WTC11 (cell line): ENCODE results near the gene CAMTA1. TPM values are rescaled to one million over a fixed set of nuclear protein-coding genes. Genes with fewer than 3 reads are reported as not detected.

Experiments
- ATAC-seq: fragments of 200-7000 bp; cut with Tn5 transposase; 2 replicates; pipeline ENCODE4 v1.10.0; 2021; ENCODE audit warnings: mild to moderate bottlenecking, moderate library complexity
- CTCF ChIA-PET: fragments of 300-600 bp; sonication (Branson Sonifier 250); formaldehyde crosslinking; loops from one replicate; lab custom pipeline; 2021; ENCODE audit warnings: antibody characterized with exemption; lab: Charles Lee
- POLR2A ChIA-PET: fragments of 350-600 bp; sonication (Branson Sonifier 250); formaldehyde crosslinking; loops from one replicate; lab custom pipeline; 2021; ENCODE audit warnings: antibody characterized with exemption; lab: Charles Lee
- DNase-seq: peaks from one replicate; pipeline ENCODE4 v3.0.0; 2021; ENCODE audit warnings: low spot score
- H3K27ac Mint-ChIP-seq: 2 replicates; pipeline ENCODE4 v1.8.0; 2021; ENCODE audit warnings: mixed read lengths
- H3K27me3 Mint-ChIP-seq: 2 replicates; pipeline ENCODE4 v1.8.0; 2021; ENCODE audit warnings: low read depth, mild to moderate bottlenecking, moderate library complexity, mixed read lengths
- H3K36me3 Mint-ChIP-seq: 2 replicates; pipeline ENCODE4 v1.8.0; 2021; ENCODE audit warnings: mixed read lengths
- H3K4me1 Mint-ChIP-seq: 2 replicates; pipeline ENCODE4 v1.8.0; 2022; ENCODE audit warnings: mixed read lengths
- H3K4me3 Mint-ChIP-seq: 2 replicates; pipeline ENCODE4 v1.8.0; 2021; ENCODE audit warnings: mild to moderate bottlenecking, moderate library complexity, mixed read lengths
- H3K9me3 Mint-ChIP-seq: 2 replicates; pipeline ENCODE4 v1.8.0; 2021; ENCODE audit warnings: mixed read lengths
- CREB1 ChIP-seq: sonication (generic); formaldehyde crosslinking; IDR thresholded peaks from 2 replicates; pipeline ENCODE4 v1.8.0; 2023; ENCODE audit warnings: mild to moderate bottlenecking, missing genetic modification reagents
- EMX1 ChIP-seq: fragments of 250-450 bp; sonication (Bioruptor Pico); IDR thresholded peaks from 2 replicates; pipeline ENCODE4 v1.8.0; 2021; ENCODE audit warnings: mild to moderate bottlenecking
- HMGA2 ChIP-seq: fragments of 250-450 bp; sonication (Bioruptor Pico); IDR thresholded peaks from 2 replicates; pipeline ENCODE4 v1.4.0; 2021; ENCODE audit warnings: mild to moderate bottlenecking, moderate library complexity
- SMAD4 ChIP-seq: sonication (generic); formaldehyde crosslinking; IDR thresholded peaks from 2 replicates; pipeline ENCODE4 v1.8.0; 2022; ENCODE audit warnings: mild to moderate bottlenecking, missing genetic modification reagents
- ZNF317 ChIP-seq: sonication (generic); formaldehyde crosslinking; IDR thresholded peaks from 2 replicates; pipeline ENCODE4 v1.8.1; 2023; ENCODE audit warnings: low read depth, mild to moderate bottlenecking, moderate library complexity, missing genetic modification reagents, borderline replicate concordance
- ZNF396 ChIP-seq: fragments of 250-450 bp; sonication (Bioruptor Pico); IDR thresholded peaks from 2 replicates; pipeline ENCODE4 v1.8.0; 2021; ENCODE audit warnings: mild to moderate bottlenecking, moderate library complexity, borderline replicate concordance
- total RNA-seq: library from RNA; stranded (reverse); gene quantifications from 3 replicates; pipeline ENCODE4 v1.2.3, GENCODE V29; 2021
- TF ChIP-seq, protein P1 (sequence below): sonication (generic); formaldehyde crosslinking; IDR thresholded peaks from 2 replicates; pipeline ENCODE4 v1.8.1; 2023; ENCODE audit warnings: mild to moderate bottlenecking, missing genetic modification reagents
- TF ChIP-seq, protein P2 (sequence below): sonication (generic); formaldehyde crosslinking; IDR thresholded peaks from 2 replicates; pipeline ENCODE4 v1.8.0; 2023; ENCODE audit warnings: mild to moderate bottlenecking, missing genetic modification reagents
- TF ChIP-seq, protein P3 (sequence below): sonication (generic); formaldehyde crosslinking; IDR thresholded peaks from 2 replicates; pipeline ENCODE4 v1.8.1; 2023; ENCODE audit warnings: mild to moderate bottlenecking, missing genetic modification reagents
- TF ChIP-seq, protein P4 (sequence below): sonication (generic); formaldehyde crosslinking; IDR thresholded peaks from 2 replicates; pipeline ENCODE4 v1.8.0; 2022; ENCODE audit warnings: mild to moderate bottlenecking, missing genetic modification reagents
- TF ChIP-seq, protein P5 (sequence below): fragments of 200-600 bp; IDR thresholded peaks from 2 replicates; pipeline ENCODE4 v1.8.0; 2022; ENCODE audit warnings: antibody characterized with exemption
- TF ChIP-seq, protein P6 (sequence below): sonication (generic); formaldehyde crosslinking; IDR thresholded peaks from 2 replicates; pipeline ENCODE4 v1.8.1; 2023; ENCODE audit warnings: mild to moderate bottlenecking, missing genetic modification reagents, borderline replicate concordance
- TF ChIP-seq, protein P7 (sequence below): sonication (generic); formaldehyde crosslinking; conservative IDR thresholded peaks from 2 replicates; pipeline ENCODE4 v1.8.1; 2023; ENCODE audit warnings: mild to moderate bottlenecking, low read depth, missing genetic modification reagents, moderate library complexity
- TF ChIP-seq, protein P8 (sequence below): sonication (generic); formaldehyde crosslinking; IDR thresholded peaks from 2 replicates; pipeline ENCODE4 v1.8.0; 2022; ENCODE audit warnings: mild to moderate bottlenecking, missing genetic modification reagents
- TF ChIP-seq, protein P9 (sequence below): sonication (generic); formaldehyde crosslinking; IDR thresholded peaks from 2 replicates; pipeline ENCODE4 v1.8.1; 2022; ENCODE audit warnings: missing genetic modification reagents, borderline replicate concordance

The CAMTA1 gene
- total RNA-seq, 1 experiment from 2014 or later: 86.4 TPM

DNA sequence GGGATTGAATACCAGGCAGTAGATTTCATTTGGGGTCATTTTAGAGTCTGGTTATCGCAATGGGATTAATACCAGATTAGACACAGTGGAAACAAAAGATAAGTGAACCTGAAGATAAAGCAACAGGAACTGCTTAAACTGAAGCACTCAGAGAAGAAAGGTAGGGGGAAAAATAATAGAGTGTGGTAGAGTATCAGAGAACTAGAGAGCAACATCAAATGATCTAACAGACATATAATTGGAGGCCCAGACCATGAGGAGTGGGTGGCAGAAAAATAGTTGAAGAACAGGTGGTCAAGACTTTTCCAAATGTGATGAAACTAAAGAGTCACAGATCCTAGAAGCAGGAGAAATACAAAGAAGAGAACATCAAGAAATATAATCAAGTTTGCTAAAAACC lies 484.3 kb downstream of the CAMTA1 start (continued):
- TF ChIP-seq, protein P1, sequence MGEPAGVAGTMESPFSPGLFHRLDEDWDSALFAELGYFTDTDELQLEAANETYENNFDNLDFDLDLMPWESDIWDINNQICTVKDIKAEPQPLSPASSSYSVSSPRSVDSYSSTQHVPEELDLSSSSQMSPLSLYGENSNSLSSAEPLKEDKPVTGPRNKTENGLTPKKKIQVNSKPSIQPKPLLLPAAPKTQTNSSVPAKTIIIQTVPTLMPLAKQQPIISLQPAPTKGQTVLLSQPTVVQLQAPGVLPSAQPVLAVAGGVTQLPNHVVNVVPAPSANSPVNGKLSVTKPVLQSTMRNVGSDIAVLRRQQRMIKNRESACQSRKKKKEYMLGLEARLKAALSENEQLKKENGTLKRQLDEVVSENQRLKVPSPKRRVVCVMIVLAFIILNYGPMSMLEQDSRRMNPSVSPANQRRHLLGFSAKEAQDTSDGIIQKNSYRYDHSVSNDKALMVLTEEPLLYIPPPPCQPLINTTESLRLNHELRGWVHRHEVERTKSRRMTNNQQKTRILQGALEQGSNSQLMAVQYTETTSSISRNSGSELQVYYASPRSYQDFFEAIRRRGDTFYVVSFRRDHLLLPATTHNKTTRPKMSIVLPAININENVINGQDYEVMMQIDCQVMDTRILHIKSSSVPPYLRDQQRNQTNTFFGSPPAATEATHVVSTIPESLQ: no peak

DNA sequence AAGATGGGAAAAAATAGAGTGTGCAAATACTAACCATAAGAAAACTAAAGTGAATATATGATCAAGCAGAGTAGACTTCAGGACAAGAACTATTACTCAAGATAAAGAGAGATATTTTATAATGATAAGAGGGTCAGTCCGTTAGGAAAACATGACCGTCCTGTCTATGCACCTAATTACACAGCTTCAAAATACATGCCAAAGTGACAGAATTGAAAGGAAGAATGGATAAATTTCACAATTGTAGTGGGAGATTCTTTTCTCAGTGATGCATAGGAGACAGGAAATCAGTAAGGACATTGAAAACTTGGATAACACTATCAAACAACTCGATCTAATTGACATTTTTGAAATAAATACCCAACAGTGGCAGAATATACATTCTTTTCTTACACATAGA lies 489.0 kb downstream of the CAMTA1 start:
- peaks cover 16% of the 10 kb centered on the region for H3K9me3 Mint-ChIP-seq
- ChIA-PET CTCF (no interaction called here), POLR2A (no interaction called here)
- H3K36me3 Mint-ChIP-seq: peaks cover 10% of the 10 kb centered on the region
- no peak overlapping the region for H3K4me3 Mint-ChIP-seq
- H3K27me3 Mint-ChIP-seq: no peaks in the 10 kb centered on the region; the same call in 1 of the 2 replicates
- DNase-seq (no peak), ATAC-seq (no peak)
- H3K4me1 Mint-ChIP-seq: peaks cover 13% of the 10 kb centered on the region
- H3K27ac Mint-ChIP-seq: no peak overlapping the region
- TF ChIP-seq CREB1 (CRISPR knock-in tag) (no peak), ZNF317 (no peak), HMGA2 (CRISPR knock-in tag) (no peak), ZNF396 (CRISPR knock-in tag) (no peak), SMAD4 (CRISPR knock-in tag) (no peak), EMX1 (CRISPR knock-in tag) (no peak)
- TF ChIP-seq, protein P2, sequence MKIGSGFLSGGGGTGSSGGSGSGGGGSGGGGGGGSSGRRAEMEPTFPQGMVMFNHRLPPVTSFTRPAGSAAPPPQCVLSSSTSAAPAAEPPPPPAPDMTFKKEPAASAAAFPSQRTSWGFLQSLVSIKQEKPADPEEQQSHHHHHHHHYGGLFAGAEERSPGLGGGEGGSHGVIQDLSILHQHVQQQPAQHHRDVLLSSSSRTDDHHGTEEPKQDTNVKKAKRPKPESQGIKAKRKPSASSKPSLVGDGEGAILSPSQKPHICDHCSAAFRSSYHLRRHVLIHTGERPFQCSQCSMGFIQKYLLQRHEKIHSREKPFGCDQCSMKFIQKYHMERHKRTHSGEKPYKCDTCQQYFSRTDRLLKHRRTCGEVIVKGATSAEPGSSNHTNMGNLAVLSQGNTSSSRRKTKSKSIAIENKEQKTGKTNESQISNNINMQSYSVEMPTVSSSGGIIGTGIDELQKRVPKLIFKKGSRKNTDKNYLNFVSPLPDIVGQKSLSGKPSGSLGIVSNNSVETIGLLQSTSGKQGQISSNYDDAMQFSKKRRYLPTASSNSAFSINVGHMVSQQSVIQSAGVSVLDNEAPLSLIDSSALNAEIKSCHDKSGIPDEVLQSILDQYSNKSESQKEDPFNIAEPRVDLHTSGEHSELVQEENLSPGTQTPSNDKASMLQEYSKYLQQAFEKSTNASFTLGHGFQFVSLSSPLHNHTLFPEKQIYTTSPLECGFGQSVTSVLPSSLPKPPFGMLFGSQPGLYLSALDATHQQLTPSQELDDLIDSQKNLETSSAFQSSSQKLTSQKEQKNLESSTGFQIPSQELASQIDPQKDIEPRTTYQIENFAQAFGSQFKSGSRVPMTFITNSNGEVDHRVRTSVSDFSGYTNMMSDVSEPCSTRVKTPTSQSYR: no peak
- TF ChIP-seq, protein P3, sequence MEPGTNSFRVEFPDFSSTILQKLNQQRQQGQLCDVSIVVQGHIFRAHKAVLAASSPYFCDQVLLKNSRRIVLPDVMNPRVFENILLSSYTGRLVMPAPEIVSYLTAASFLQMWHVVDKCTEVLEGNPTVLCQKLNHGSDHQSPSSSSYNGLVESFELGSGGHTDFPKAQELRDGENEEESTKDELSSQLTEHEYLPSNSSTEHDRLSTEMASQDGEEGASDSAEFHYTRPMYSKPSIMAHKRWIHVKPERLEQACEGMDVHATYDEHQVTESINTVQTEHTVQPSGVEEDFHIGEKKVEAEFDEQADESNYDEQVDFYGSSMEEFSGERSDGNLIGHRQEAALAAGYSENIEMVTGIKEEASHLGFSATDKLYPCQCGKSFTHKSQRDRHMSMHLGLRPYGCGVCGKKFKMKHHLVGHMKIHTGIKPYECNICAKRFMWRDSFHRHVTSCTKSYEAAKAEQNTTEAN (CRISPR knock-in tag): no peak
- TF ChIP-seq, protein P1: no peak
- TF ChIP-seq, protein P4, sequence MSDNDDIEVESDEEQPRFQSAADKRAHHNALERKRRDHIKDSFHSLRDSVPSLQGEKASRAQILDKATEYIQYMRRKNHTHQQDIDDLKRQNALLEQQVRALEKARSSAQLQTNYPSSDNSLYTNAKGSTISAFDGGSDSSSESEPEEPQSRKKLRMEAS (CRISPR knock-in tag): no peak
- TF ChIP-seq, protein P5, sequence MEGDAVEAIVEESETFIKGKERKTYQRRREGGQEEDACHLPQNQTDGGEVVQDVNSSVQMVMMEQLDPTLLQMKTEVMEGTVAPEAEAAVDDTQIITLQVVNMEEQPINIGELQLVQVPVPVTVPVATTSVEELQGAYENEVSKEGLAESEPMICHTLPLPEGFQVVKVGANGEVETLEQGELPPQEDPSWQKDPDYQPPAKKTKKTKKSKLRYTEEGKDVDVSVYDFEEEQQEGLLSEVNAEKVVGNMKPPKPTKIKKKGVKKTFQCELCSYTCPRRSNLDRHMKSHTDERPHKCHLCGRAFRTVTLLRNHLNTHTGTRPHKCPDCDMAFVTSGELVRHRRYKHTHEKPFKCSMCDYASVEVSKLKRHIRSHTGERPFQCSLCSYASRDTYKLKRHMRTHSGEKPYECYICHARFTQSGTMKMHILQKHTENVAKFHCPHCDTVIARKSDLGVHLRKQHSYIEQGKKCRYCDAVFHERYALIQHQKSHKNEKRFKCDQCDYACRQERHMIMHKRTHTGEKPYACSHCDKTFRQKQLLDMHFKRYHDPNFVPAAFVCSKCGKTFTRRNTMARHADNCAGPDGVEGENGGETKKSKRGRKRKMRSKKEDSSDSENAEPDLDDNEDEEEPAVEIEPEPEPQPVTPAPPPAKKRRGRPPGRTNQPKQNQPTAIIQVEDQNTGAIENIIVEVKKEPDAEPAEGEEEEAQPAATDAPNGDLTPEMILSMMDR: no peak
- TF ChIP-seq, protein P6, sequence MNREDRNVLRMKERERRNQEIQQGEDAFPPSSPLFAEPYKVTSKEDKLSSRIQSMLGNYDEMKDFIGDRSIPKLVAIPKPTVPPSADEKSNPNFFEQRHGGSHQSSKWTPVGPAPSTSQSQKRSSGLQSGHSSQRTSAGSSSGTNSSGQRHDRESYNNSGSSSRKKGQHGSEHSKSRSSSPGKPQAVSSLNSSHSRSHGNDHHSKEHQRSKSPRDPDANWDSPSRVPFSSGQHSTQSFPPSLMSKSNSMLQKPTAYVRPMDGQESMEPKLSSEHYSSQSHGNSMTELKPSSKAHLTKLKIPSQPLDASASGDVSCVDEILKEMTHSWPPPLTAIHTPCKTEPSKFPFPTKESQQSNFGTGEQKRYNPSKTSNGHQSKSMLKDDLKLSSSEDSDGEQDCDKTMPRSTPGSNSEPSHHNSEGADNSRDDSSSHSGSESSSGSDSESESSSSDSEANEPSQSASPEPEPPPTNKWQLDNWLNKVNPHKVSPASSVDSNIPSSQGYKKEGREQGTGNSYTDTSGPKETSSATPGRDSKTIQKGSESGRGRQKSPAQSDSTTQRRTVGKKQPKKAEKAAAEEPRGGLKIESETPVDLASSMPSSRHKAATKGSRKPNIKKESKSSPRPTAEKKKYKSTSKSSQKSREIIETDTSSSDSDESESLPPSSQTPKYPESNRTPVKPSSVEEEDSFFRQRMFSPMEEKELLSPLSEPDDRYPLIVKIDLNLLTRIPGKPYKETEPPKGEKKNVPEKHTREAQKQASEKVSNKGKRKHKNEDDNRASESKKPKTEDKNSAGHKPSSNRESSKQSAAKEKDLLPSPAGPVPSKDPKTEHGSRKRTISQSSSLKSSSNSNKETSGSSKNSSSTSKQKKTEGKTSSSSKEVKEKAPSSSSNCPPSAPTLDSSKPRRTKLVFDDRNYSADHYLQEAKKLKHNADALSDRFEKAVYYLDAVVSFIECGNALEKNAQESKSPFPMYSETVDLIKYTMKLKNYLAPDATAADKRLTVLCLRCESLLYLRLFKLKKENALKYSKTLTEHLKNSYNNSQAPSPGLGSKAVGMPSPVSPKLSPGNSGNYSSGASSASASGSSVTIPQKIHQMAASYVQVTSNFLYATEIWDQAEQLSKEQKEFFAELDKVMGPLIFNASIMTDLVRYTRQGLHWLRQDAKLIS (CRISPR knock-in tag): no peak
- TF ChIP-seq, protein P7, sequence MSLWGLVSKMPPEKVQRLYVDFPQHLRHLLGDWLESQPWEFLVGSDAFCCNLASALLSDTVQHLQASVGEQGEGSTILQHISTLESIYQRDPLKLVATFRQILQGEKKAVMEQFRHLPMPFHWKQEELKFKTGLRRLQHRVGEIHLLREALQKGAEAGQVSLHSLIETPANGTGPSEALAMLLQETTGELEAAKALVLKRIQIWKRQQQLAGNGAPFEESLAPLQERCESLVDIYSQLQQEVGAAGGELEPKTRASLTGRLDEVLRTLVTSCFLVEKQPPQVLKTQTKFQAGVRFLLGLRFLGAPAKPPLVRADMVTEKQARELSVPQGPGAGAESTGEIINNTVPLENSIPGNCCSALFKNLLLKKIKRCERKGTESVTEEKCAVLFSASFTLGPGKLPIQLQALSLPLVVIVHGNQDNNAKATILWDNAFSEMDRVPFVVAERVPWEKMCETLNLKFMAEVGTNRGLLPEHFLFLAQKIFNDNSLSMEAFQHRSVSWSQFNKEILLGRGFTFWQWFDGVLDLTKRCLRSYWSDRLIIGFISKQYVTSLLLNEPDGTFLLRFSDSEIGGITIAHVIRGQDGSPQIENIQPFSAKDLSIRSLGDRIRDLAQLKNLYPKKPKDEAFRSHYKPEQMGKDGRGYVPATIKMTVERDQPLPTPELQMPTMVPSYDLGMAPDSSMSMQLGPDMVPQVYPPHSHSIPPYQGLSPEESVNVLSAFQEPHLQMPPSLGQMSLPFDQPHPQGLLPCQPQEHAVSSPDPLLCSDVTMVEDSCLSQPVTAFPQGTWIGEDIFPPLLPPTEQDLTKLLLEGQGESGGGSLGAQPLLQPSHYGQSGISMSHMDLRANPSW: no peak
- TF ChIP-seq, protein P8, sequence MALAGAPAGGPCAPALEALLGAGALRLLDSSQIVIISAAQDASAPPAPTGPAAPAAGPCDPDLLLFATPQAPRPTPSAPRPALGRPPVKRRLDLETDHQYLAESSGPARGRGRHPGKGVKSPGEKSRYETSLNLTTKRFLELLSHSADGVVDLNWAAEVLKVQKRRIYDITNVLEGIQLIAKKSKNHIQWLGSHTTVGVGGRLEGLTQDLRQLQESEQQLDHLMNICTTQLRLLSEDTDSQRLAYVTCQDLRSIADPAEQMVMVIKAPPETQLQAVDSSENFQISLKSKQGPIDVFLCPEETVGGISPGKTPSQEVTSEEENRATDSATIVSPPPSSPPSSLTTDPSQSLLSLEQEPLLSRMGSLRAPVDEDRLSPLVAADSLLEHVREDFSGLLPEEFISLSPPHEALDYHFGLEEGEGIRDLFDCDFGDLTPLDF (CRISPR knock-in tag): no peak
- TF ChIP-seq, protein P9, sequence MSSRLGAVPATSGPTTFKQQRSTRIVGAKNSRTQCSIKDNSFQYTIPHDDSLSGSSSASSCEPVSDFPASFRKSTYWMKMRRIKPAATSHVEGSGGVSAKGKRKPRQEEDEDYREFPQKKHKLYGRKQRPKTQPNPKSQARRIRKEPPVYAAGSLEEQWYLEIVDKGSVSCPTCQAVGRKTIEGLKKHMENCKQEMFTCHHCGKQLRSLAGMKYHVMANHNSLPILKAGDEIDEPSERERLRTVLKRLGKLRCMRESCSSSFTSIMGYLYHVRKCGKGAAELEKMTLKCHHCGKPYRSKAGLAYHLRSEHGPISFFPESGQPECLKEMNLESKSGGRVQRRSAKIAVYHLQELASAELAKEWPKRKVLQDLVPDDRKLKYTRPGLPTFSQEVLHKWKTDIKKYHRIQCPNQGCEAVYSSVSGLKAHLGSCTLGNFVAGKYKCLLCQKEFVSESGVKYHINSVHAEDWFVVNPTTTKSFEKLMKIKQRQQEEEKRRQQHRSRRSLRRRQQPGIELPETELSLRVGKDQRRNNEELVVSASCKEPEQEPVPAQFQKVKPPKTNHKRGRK: no peak
